GM23338 (cell line): ENCODE measurements around the gene CIITA. TPM values are rescaled to one million over a fixed set of nuclear protein-coding genes. Genes with fewer than 3 reads are reported as not detected.

ENCODE experiments used
- ATAC-seq: fragments of 200-7000 bp; cut with Tn5 transposase; 3 replicates; pipeline ENCODE4 v1.9.1; 2020
- DNase-seq: peaks from one replicate; pipeline ENCODE4 v3.0.0-alpha.2; 2015; ENCODE audit warnings: low spot score
- H2AFZ ChIP-seq: fragments of 200-600 bp; sonication (generic); 2 replicates; pipeline ENCODE4 v1.8.0; 2016; ENCODE audit warnings: antibody characterized with exemption, mild to moderate bottlenecking, moderate library complexity
- H3F3A ChIP-seq: fragments of 200-600 bp; sonication (generic); replicated peaks from 2 replicates; pipeline ENCODE4 v1.8.0; 2017; ENCODE audit warnings: antibody characterized with exemption, mixed run types, low read depth
- H3K27ac ChIP-seq: fragments of 200-600 bp; sonication (generic); 2 replicates; pipeline ENCODE4 v1.6.1; 2016; ENCODE audit warnings: low read depth
- H3K27me3 ChIP-seq: fragments of 200-600 bp; sonication (generic); 2 replicates; pipeline ENCODE4 v1.8.0; 2016; ENCODE audit warnings: mild to moderate bottlenecking, mixed run types, moderate library complexity; ENCODE audit not compliant: insufficient read depth
- H3K36me3 ChIP-seq: fragments of 200-600 bp; sonication (generic); 2 replicates; pipeline ENCODE4 v1.8.0; 2016; ENCODE audit warnings: mild to moderate bottlenecking; ENCODE audit not compliant: insufficient read depth
- H3K4me1 ChIP-seq: fragments of 200-600 bp; sonication (generic); 2 replicates; pipeline ENCODE4 v1.8.0; 2016; ENCODE audit warnings: mild to moderate bottlenecking, moderate library complexity; ENCODE audit not compliant: insufficient read depth
- H3K4me2 ChIP-seq: fragments of 200-600 bp; sonication (generic); 2 replicates; pipeline ENCODE4 v1.7.1; 2017; ENCODE audit warnings: mixed run types
- H3K4me3 ChIP-seq: fragments of 200-600 bp; sonication (generic); 2 replicates; pipeline ENCODE4 v1.6.1; 2016; ENCODE audit warnings: mixed run types
- H3K79me2 ChIP-seq: fragments of 200-600 bp; sonication (generic); replicated peaks from 2 replicates; pipeline ENCODE4 v1.8.0; 2017; ENCODE audit warnings: mild to moderate bottlenecking; ENCODE audit not compliant: insufficient read depth
- H3K9me2 ChIP-seq: fragments of 200-600 bp; sonication (generic); 2 replicates; pipeline ENCODE4 v1.8.0; 2017; ENCODE audit not compliant: insufficient read depth
- H4K20me1 ChIP-seq: fragments of 200-600 bp; sonication (generic); replicated peaks from 2 replicates; pipeline ENCODE4 v1.8.0; 2017; ENCODE audit warnings: mild to moderate bottlenecking; ENCODE audit not compliant: insufficient read depth
- H3K27ac Mint-ChIP-seq: 2 replicates; pipeline ENCODE4 v1.8.0; 2020; ENCODE audit warnings: inconsistent platforms, mild to moderate bottlenecking, moderate library complexity, mixed read lengths
- H3K27me3 Mint-ChIP-seq: 3 replicates; pipeline ENCODE4 v1.8.0; 2022; ENCODE audit warnings: low read depth, mild to moderate bottlenecking, moderate library complexity, mixed read lengths, inconsistent platforms; ENCODE audit not compliant: insufficient read depth, poor library complexity
- H3K36me3 Mint-ChIP-seq: 3 replicates; pipeline ENCODE4 v1.8.0; 2021; ENCODE audit warnings: low read depth, mild to moderate bottlenecking, inconsistent platforms, moderate library complexity, mixed read lengths
- H3K4me1 Mint-ChIP-seq: 3 replicates; pipeline ENCODE4 v1.8.0; 2020; ENCODE audit warnings: mild to moderate bottlenecking, inconsistent platforms, mixed read lengths
- H3K4me3 Mint-ChIP-seq: 3 replicates; pipeline ENCODE4 v1.8.0; 2021; ENCODE audit warnings: moderate library complexity, mild to moderate bottlenecking, inconsistent platforms, mixed read lengths
- H3K9me3 Mint-ChIP-seq: 3 replicates; pipeline ENCODE4 v1.8.0; 2020; ENCODE audit warnings: moderate library complexity, mild to moderate bottlenecking, inconsistent platforms, mixed read lengths
- CREB1 ChIP-seq: fragments of 250-450 bp; sonication (Bioruptor Pico); IDR thresholded peaks from 2 replicates; pipeline ENCODE4 v1.5.0; 2020; ENCODE audit warnings: low read depth, mild to moderate bottlenecking, moderate library complexity
- ETS1 ChIP-seq: IDR thresholded peaks from 2 replicates; pipeline ENCODE4 v1.6.1; 2016; ENCODE audit warnings: antibody characterized with exemption
- EZH2 ChIP-seq: fragments of 200-600 bp; sonication (generic); IDR thresholded peaks from one replicate; pipeline ENCODE4 v1.8.0; 2017; ENCODE audit warnings: antibody characterized with exemption, mild to moderate bottlenecking, low read depth; ENCODE audit not compliant: unreplicated experiment
- EZH2phosphoT487 ChIP-seq: fragments of 200-600 bp; sonication (generic); IDR thresholded peaks from one replicate; pipeline ENCODE4 v1.8.1; 2018; ENCODE audit warnings: antibody characterized with exemption; ENCODE audit not compliant: unreplicated experiment
- JUNB ChIP-seq: IDR thresholded peaks from one replicate; pipeline ENCODE4 v1.6.1; 2016; ENCODE audit warnings: antibody characterized with exemption; ENCODE audit not compliant: unreplicated experiment
- NANOG ChIP-seq: IDR thresholded peaks from 2 replicates; pipeline ENCODE4 v1.6.1; 2016; ENCODE audit warnings: antibody characterized with exemption, borderline replicate concordance
- POLR2AphosphoS5 ChIP-seq: IDR thresholded peaks from 2 replicates; pipeline ENCODE4 v1.6.1; 2016; ENCODE audit warnings: antibody characterized with exemption, low read depth
- REST ChIP-seq: IDR thresholded peaks from one replicate; pipeline ENCODE4 v1.6.1; 2018; ENCODE audit warnings: antibody characterized with exemption; ENCODE audit not compliant: unreplicated experiment
- ZNF114 ChIP-seq: fragments of 250-450 bp; sonication (Bioruptor Pico); IDR thresholded peaks from 2 replicates; pipeline ENCODE4 v1.5.0; 2020; ENCODE audit warnings: mild to moderate bottlenecking, moderate library complexity
- ZNF331 ChIP-seq: fragments of 250-450 bp; sonication (Bioruptor Pico); IDR thresholded peaks from 2 replicates; pipeline ENCODE4 v1.5.0; 2020; ENCODE audit warnings: low read depth, mild to moderate bottlenecking, moderate library complexity
- ZNF462 ChIP-seq: fragments of 250-450 bp; sonication (Bioruptor Pico); IDR thresholded peaks from 2 replicates; pipeline ENCODE4 v1.5.0; 2020; ENCODE audit warnings: mild to moderate bottlenecking, moderate library complexity
- polyA plus RNA-seq: library from polyadenylated mRNA; unstranded; fragments of >200 nt; fragmentation: Nextera tagmentation; extraction: Ambion mirVana; gene quantifications from 2 replicates; pipeline ENCODE4 v1.2.1, GENCODE V29; 2016
- total RNA-seq: library from RNA; depleted of rRNA; stranded (reverse); fragments of >200 nt; shearing (Covaris generic); gene quantifications from 2 replicates; pipeline ENCODE4 v1.2.3, GENCODE V29; 2014

Gene CIITA
- total and polyA plus RNA-seq, 2 experiments from 2014 or later: 0.10 to 0.57 TPM

GRCh38 chr16:10942352-10943063, 65.5 kb downstream of the CIITA start, which contains the start of gene DEXI (continued):
- TF ChIP-seq REST: no peak

- H3K27me3 Mint-ChIP-seq: peaks cover 6% of the 10 kb centered on the region
- H3K4me3 Mint-ChIP-seq: peak overlapping the region; percentile 79
- Histone ChIP-seq H3K4me1 (peaks cover 41% of the 10 kb centered on the region), H3F3A (0 out of 2 replicates have a peak, but pooled peaks cover 8% of the 10 kb centered on the region), H3K4me3 (peak overlapping the region; percentile 65), H2AFZ (peak overlapping the region; percentile 94; the same call in 1 of the 2 replicates), H3K27ac (0 out of 2 replicates have a peak overlapping the region, but pooled peaks have one; percentile 30), H4K20me1 (peaks cover 28% of the 10 kb centered on the region), H3K4me2 (peak overlapping the region; percentile 96), H3K9me2 (no peaks in the 10 kb centered on the region), H3K27me3 (0 out of 2 replicates have a peak, but pooled peaks cover 5% of the 10 kb centered on the region), H3K79me2 (peaks cover 57% of the 10 kb centered on the region), H3K36me3 (no peaks in the 10 kb centered on the region; the same call in 1 of the 2 replicates)
- no peak overlapping the region for H3K27ac Mint-ChIP-seq
- no peaks in the 10 kb centered on the region; the same call in 2 of the 3 replicates for H3K36me3 Mint-ChIP-seq
- ATAC-seq: no peak
- TF ChIP-seq POLR2AphosphoS5 (no peak), EZH2 (no peak), EZH2phosphoT487 (no peak), ZNF331 (CRISPR knock-in tag) (no peak), CREB1 (CRISPR knock-in tag) (no peak), NANOG (no peak), ZNF462 (CRISPR knock-in tag) (no peak), ZNF114 (CRISPR knock-in tag) (no peak), JUNB (no peak), ETS1 (no peak)
- DNase-seq: no peak
- no peaks in the 10 kb centered on the region for H3K9me3 Mint-ChIP-seq
- peaks cover 52% of the 10 kb centered on the region for H3K4me1 Mint-ChIP-seq
Observed at GRCh38 chr16:10943064-10943353, 66.0 kb downstream of the CIITA start.
